ENCODE results near the gene MUC13.

The MUC13 gene

GRCh38 chr3:124935794-124936542, 1.4 kb upstream of the MUC13 start:
- TF ChIP-seq CTCF (IDR thresholded peaks at IDR 0.05; ENCODE audit: low read length, missing control alignments), result no peak
- H3K4me3 ChIP-seq (replicated peaks; ENCODE audit: low read depth, low read length), result no peak overlapping the region
- no peak for DNase-seq (ENCODE audit: low read depth)

GRCh38 chr3:124935264-124935663, 713 bp upstream of the MUC13 start:
- DNase-seq (ENCODE audit: low read depth), result no peak
- H3K4me3 ChIP-seq (replicated peaks; ENCODE audit: low read depth, low read length), result no peak overlapping the region
- TF ChIP-seq CTCF (IDR thresholded peaks at IDR 0.05; ENCODE audit: low read length, missing control alignments), result no peak

- peak; percentile 86 for TF ChIP-seq CTCF (IDR thresholded peaks at IDR 0.05; ENCODE audit: low read length, missing control alignments)
- H3K4me3 ChIP-seq (replicated peaks; ENCODE audit: low read depth, low read length), result no peak overlapping the region
- peak; percentile 86 for DNase-seq (ENCODE audit: low read depth)
Observed at GRCh38 chr3:124928333-124929202, 6.0 kb downstream of the MUC13 start.

GRCh38 chr3:124927574-124928045, 6.9 kb downstream of the MUC13 start:
- DNase-seq (ENCODE audit: low read depth), result no peak
- H3K4me3 ChIP-seq (replicated peaks; ENCODE audit: low read depth, low read length), result no peak overlapping the region
- no peak for TF ChIP-seq CTCF (IDR thresholded peaks at IDR 0.05; ENCODE audit: low read length, missing control alignments)

GRCh38 chr3:124926426-124927101, 8.0 kb downstream of the MUC13 start:
- no peak for DNase-seq (ENCODE audit: low read depth)
- TF ChIP-seq CTCF (IDR thresholded peaks at IDR 0.05; ENCODE audit: low read length, missing control alignments), result no peak
- H3K4me3 ChIP-seq (replicated peaks; ENCODE audit: low read depth, low read length), result no peak overlapping the region

- no peak overlapping the region for H3K4me3 ChIP-seq (replicated peaks; ENCODE audit: low read depth, low read length)
- no peak for DNase-seq (ENCODE audit: low read depth)
- TF ChIP-seq CTCF (IDR thresholded peaks at IDR 0.05; ENCODE audit: low read length, missing control alignments), result no peak
Observed at GRCh38 chr3:124924741-124925140, 9.8 kb downstream of the MUC13 start.
